Endodermal cell (in vitro differentiated cells): ENCODE data around the gene SH3BP4. TPM values are rescaled to one million over a fixed set of nuclear protein-coding genes. Genes with fewer than 3 reads are reported as not detected.

Experiments
- DNase-seq: peaks from one replicate; pipeline ENCODE4 v3.0.0-alpha.2; 2017
- H3K27ac ChIP-seq: 2 replicates; pipeline ENCODE4 v1.5.1; 2013; ENCODE audit warnings: mild to moderate bottlenecking, low read depth, low read length, moderate library complexity
- H3K27me3 ChIP-seq: 2 replicates; pipeline ENCODE4 v1.6.1; 2013; ENCODE audit warnings: mild to moderate bottlenecking, low read length, moderate library complexity; ENCODE audit not compliant: insufficient read depth, control insufficient read depth, poor library complexity, severe bottlenecking
- H3K36me3 ChIP-seq: 2 replicates; pipeline ENCODE4 v1.7.0; 2013; ENCODE audit warnings: mild to moderate bottlenecking, low read length, moderate library complexity; ENCODE audit not compliant: control insufficient read depth, insufficient read depth
- H3K4me1 ChIP-seq: one replicate; pipeline ENCODE4 v1.7.0; 2013; ENCODE audit warnings: low read length; ENCODE audit not compliant: control insufficient read depth, insufficient read depth
- H3K4me3 ChIP-seq: 2 replicates; pipeline ENCODE4 v1.5.1; 2013; ENCODE audit warnings: mild to moderate bottlenecking, low read length, moderate library complexity
- H3K9ac ChIP-seq: 2 replicates; pipeline ENCODE4 v1.6.1; 2013; ENCODE audit warnings: mild to moderate bottlenecking, low read length, moderate library complexity; ENCODE audit not compliant: poor library complexity, severe bottlenecking; ENCODE audit errors: extremely low read depth
- H3K9me3 ChIP-seq: 2 replicates; pipeline ENCODE4 v1.6.1; 2013; ENCODE audit warnings: mild to moderate bottlenecking, low read length, moderate library complexity; ENCODE audit not compliant: control insufficient read depth
- H3K27ac Mint-ChIP-seq: 2 replicates; pipeline ENCODE4 v1.8.0; 2020; ENCODE audit warnings: mixed read lengths
- H3K27me3 Mint-ChIP-seq: 2 replicates; pipeline ENCODE4 v1.8.0; 2021; ENCODE audit warnings: mild to moderate bottlenecking, mixed read lengths; ENCODE audit not compliant: insufficient read depth
- H3K36me3 Mint-ChIP-seq: 2 replicates; pipeline ENCODE4 v1.8.0; 2020; ENCODE audit warnings: low read depth, mixed read lengths
- H3K4me1 Mint-ChIP-seq: 2 replicates; pipeline ENCODE4 v1.8.0; 2020; ENCODE audit warnings: mixed read lengths
- H3K4me3 Mint-ChIP-seq: 2 replicates; pipeline ENCODE4 v1.8.0; 2020; ENCODE audit warnings: mild to moderate bottlenecking, moderate library complexity, mixed read lengths
- H3K9me3 Mint-ChIP-seq: 2 replicates; pipeline ENCODE4 v1.8.0; 2020; ENCODE audit warnings: mild to moderate bottlenecking, mixed read lengths
- CTCF ChIP-seq: fragments of 200-600 bp; sonication (generic); conservative IDR thresholded peaks from 2 replicates; pipeline ENCODE4 v1.5.0; 2021; ENCODE audit warnings: antibody characterized with exemption, mild to moderate bottlenecking
- WGBS, 2 experiments: methylation state at CpG; one replicate each; pipeline versions ENCODE4 v1.1.5 to v1.1.7; 2013; ENCODE audit warnings: missing lambda C conversion rate in 2 of 2, mixed read lengths in 1 of 2; ENCODE audit not compliant: insufficient coverage in 1 of 2, insufficient read length in 1 of 2; 5-methylcytosine and 5-hydroxymethylcytosine counted together
- total RNA-seq, 2 donors: library from RNA; stranded (reverse); fragmentation: NEBNext Ultra II Directional in 1 of 2; extraction: Animal tissue kit (Norgen Biotek cat#: 25700) in 1 of 2; gene quantifications; 2 replicates in 1 of 2; 3 replicates in 1 of 2; pipeline ENCODE4 v1.2.1, GENCODE V29; 2021

The SH3BP4 gene
- total RNA-seq, 2 donors from 2014 or later, result 49.1 to 53.4 TPM

- Histone ChIP-seq H3K4me3 (no peak overlapping the region), H3K27ac (peak overlapping the region; percentile 26), H3K4me1 (no peaks in the 10 kb centered on the region), H3K9me3 (peaks cover 9% of the 10 kb centered on the region), H3K9ac (no peak overlapping the region), H3K36me3 (peaks cover 28% of the 10 kb centered on the region), H3K27me3 (no peaks in the 10 kb centered on the region)
- Mint-ChIP-seq H3K4me3 (no peak overlapping the region), H3K4me1 (peaks cover 21% of the 10 kb centered on the region), H3K36me3 (peaks cover 13% of the 10 kb centered on the region), H3K27me3 (no peaks in the 10 kb centered on the region), H3K27ac (peak overlapping the region; percentile 64), H3K9me3 (peaks cover 1% of the 10 kb centered on the region)
- no peak for TF ChIP-seq CTCF
- peak; percentile 44 for DNase-seq
- WGBS, 2 experiments, result 91 to 97% methylated on average over 7 to 11 of the region's 11 CpGs
These were observed 74.2 kb downstream of the SH3BP4 start for GRCh38 chr2:235025800-235026536.

- no peak overlapping the region for H3K4me3 ChIP-seq
- no peaks in the 10 kb centered on the region for H3K4me1 ChIP-seq
- Mint-ChIP-seq H3K4me1 (peaks cover 21% of the 10 kb centered on the region), H3K36me3 (peaks cover 11% of the 10 kb centered on the region), H3K27me3 (no peaks in the 10 kb centered on the region), H3K4me3 (no peak overlapping the region), H3K9me3 (peaks cover 1% of the 10 kb centered on the region), H3K27ac (peak overlapping the region; percentile 57)
- no peak overlapping the region for H3K9ac ChIP-seq
- no peak overlapping the region for H3K27ac ChIP-seq
- H3K9me3 ChIP-seq, result peaks cover 9% of the 10 kb centered on the region
- DNase-seq, result peak; percentile 60
- TF ChIP-seq CTCF, result no peak
- peaks cover 23% of the 10 kb centered on the region for H3K36me3 ChIP-seq
- H3K27me3 ChIP-seq, result no peaks in the 10 kb centered on the region
- 94 to 96% methylated on average over 24 to 33 of the region's 33 CpGs for WGBS, 2 experiments
These were observed 75.1 kb downstream of the SH3BP4 start for GRCh38 chr2:235026649-235027557.

- H3K27ac ChIP-seq, result peak overlapping the region; percentile 36
- peaks cover 4% of the 10 kb centered on the region for H3K9me3 ChIP-seq
- Mint-ChIP-seq H3K36me3 (peaks cover 11% of the 10 kb centered on the region), H3K27me3 (no peaks in the 10 kb centered on the region), H3K27ac (peak overlapping the region; percentile 57), H3K9me3 (no peaks in the 10 kb centered on the region), H3K4me1 (peaks cover 21% of the 10 kb centered on the region), H3K4me3 (no peak overlapping the region)
- H3K27me3 ChIP-seq, result no peaks in the 10 kb centered on the region
- DNase-seq, result no peak
- H3K36me3 ChIP-seq, result peaks cover 17% of the 10 kb centered on the region
- H3K4me3 ChIP-seq, result no peak overlapping the region
- no peaks in the 10 kb centered on the region for H3K4me1 ChIP-seq
- 91 to 96% methylated on average over 17 to 21 of the region's 21 CpGs for WGBS, 2 experiments
- TF ChIP-seq CTCF, result no peak
- H3K9ac ChIP-seq, result no peak overlapping the region
These were observed 75.9 kb downstream of the SH3BP4 start for GRCh38 chr2:235027558-235028214.
